NCI-H2196 (cell line): ENCODE results near the gene LIN54.

Source experiments
- DNase-seq: peaks from one replicate; lab custom pipeline; 2025; ENCODE audit not compliant: unreplicated experiment; lab: John Stamatoyannopoulos, UW

The LIN54 gene

DNA sequence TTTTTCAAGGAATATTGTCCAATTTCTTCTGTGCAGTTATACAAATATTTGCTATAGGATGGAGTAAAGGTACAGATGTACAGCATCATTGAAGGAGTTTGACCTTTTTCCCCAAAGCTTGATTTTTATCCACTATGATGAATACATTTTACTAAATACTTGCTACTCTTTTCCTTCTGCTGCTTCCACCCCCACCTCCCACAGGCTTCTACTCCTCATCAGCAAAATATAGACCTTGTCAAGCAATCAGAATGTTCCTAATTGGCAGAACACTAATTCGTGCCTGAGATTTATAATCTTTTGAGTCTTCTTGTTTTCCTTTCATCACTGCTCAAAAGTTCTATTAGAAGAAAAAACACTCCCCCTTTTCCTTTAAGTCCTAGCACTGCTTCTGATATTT is 113.9 kb downstream of the LIN54 start:
- no peak for DNase-seq

DNA sequence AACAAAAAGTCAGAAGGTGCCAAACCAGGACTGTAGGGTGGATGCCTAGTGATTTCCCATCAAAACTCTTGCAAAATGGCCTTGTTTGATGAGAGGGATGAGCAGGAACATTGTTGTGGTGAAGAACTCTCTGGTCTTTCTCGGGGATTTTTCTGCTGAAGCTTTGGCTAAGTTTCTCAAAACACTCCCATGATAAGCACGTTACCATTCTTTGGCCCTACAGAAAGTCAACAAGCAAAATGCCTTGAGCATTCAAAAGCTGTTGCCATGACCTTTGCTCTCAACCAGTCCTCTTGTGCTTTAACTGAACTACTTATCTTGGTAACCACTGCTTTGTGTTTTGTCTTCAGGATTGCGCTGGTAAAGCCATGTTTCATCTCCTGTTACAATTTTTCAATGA is 116.7 kb downstream of the LIN54 start:
- no peak for DNase-seq

DNA sequence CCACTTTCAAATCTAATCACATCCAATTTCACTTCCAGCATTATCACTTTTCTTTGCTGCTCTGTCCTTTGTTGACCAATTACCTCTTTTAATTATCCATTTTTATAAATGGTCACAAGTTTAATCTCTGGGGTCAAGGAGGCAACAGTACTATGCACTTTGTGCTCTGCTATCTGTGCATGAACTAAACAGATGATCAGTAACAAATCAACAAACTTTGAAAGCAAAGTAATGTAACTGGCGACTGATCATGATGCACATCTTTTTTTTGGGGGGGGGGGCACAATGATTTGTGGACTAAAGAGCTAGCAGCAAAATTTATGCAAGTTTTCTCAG is 118.2 kb downstream of the LIN54 start:
- no peak for DNase-seq

DNA sequence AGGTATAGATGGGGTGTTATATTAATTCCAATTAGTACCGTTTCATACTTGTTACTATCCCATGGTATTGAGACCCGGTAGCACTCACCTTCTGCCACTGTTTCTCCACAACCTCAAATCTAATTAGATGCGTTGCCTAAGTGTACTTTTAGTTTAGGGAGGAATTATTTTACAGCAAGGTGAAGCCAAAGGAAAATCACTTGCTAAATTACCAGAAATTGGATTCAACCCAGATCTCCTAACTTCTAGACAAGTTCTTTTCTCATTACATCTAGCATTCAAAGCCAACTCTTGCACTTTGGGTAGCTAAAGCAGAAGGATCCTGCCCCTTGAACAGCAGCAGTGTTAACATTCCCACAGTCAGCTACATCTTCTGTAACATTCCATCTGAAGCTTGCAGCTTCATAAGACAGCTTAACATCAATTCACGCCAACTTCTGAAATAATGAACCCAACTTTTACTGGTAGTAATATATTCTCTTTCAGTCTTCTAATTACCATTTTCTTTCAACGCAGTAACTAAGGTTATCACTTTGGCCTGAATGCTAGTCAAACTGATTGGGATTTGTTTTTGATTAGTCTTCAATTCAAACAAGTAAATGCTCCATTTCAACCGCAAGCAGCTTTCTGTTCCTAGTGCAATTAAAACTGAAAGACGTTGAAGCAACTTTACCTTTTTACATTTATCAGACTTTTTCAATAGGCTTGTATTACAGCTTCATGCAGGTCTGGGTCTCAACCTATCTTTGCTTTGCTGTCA is 118.7 kb downstream of the LIN54 start:
- DNase-seq: no peak

DNA sequence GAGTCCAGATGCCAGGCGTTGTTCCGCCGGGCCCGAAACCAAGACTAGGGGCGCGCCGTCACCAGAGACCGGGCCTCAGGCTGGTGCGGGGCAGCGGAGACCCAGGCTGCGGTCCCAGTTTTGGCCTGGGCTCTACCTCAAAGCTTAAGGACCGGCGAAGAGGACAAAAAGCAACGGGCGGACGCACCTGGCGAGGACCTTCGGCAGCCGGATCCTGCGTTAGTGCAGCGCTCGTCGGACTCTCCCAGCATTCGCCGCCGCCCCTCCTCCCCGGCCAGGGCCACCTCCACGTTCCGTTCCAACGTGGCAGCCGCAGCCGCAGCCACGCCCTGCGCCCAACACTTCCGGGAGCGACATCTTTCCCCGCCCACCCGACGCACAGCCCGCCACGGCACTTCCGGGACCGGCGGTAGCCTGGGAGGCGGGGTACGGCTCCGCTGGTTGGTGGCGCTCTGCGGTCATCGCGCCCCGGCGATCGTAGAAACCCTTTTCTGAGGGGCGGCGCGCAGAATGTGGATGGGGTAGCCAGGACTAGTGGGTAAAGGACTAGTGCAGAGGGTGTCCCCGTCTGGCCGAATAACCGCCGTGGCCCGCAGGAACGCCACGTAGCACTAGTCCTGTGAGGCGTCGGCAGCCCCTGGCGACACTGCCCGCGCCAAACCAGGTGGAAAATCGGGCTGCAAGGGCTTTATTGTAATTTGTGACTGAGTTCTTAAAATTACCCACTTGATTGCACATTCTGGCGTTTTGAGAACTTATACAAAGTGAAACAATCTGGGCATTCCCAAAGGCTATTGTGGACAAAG is 119.5 kb downstream of the LIN54 start, which contains the start of gene SEC31A:
Gene SEC31A (minus strand): TSS at position 253 of the 806 bp plus-strand sequence. CDS start 9,217 bp downstream, outside the sequence.
- peak; percentile 86 for DNase-seq

- DNase-seq: no peak
These were observed 120.1 kb downstream of the LIN54 start for GRCh38 chr4:82890528-82890900.

GRCh38 chr4:82889287-82889686 is 121.3 kb downstream of the LIN54 start:
- no peak for DNase-seq

DNA sequence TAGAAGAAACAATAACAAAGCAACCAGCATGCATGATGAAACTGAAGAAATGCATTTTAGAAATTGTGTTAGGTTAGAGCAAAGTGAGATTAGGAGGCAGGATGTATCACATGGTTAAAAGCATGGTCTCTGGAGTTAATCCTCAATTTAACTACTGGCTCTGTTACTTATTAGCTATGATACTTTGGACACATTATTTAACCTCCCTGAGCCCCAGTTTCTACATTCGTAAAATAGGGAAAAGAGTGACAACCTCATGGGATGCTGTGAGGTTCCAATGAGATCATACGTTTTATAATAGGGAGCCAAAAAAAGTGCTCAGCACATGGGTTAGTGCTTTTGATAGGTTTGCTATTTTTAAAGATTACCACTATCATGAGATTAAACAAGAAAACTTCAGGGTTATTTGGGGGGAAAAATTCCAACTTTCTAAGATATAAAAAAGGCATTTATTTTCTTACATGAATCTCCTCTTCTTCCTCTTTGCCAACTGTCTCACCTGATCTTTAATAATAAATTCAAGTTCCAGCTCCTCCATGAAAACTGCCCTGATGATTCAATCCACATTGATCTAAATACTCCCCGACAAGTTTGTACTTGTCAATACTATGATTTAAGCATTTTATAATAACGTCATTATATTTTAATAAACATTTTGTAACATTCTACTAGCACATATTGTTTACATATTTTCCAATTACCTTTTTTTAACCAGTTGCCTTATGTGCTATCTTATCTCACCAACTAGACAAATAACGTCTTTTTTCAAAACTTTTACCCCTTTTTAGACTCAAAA is 124.3 kb downstream of the LIN54 start:
- DNase-seq: no peak

GRCh38 chr4:82885410-82885809 is 125.2 kb downstream of the LIN54 start:
- no peak for DNase-seq
